K562 (cell line): Measurements from ENCODE around the gene NAPA. TPM values are rescaled to one million over a fixed set of nuclear protein-coding genes. Genes with fewer than 3 reads are reported as not detected.

Source experiments
- ATAC-seq: fragments of 200-7000 bp; cut with Tn5 transposase; 3 replicates; pipeline ENCODE4 v1.9.1; 2020; ENCODE audit warnings: moderate library complexity
- BruUV-seq: library from RNA; stranded (reverse); fragments of 400-500 nt; replicated peaks from 2 replicates; lab custom pipeline; 2021; lab: Mats Ljungman, UMichigan
- CTCF ChIA-PET: fragments of 300-600 bp; formaldehyde crosslinking; extraction: SDS; loops from one replicate; lab custom pipeline; 2021; ENCODE audit warnings: low intra/inter-chr PET ratio; lab: Yijun Ruan, JAX
- POLR2A ChIA-PET: fragments of 300-600, 350-650 bp; sonication (Branson Sonifier 250); formaldehyde crosslinking; extraction: SDS; loops from one replicate; lab custom pipeline; 2021; ENCODE audit warnings: antibody characterized with exemption, inconsistent platforms; lab: Yijun Ruan, JAX
- DNase-seq, 4 experiments: peaks; one replicate each; pipeline versions ENCODE4 v3.0.0 to v3.0.0-alpha.2; 2011 to 2018; ENCODE audit warnings: low spot score in 3 of 4, mixed read lengths in 3 of 4; ENCODE audit errors: extremely low read depth in 1 of 4
- FAIRE-seq: peaks from 2 replicates; lab custom pipeline; 2011; peaks lifted over from hg19 to GRCh38; lab: Jason Lieb, UNC
- H2AFZ ChIP-seq: 2 replicates; pipeline ENCODE4 v1.6.0; 2011; ENCODE audit warnings: low read depth, low read length, control low read depth, inconsistent platforms
- H3K27ac ChIP-seq: fragments of 200-600 bp; 3 replicates; pipeline ENCODE4 v1.8.0; 2011; ENCODE audit warnings: low read depth, mild to moderate bottlenecking, control low read depth, inconsistent platforms, low read length, moderate library complexity, mixed read lengths; ENCODE audit errors: extremely low read depth
- H3K27me3 ChIP-seq, 2 experiments: fragments of 300-600 bp in 1 of 2; 2 replicates in 1 of 2; 3 replicates in 1 of 2; pipeline versions ENCODE4 v1.6.0 to v1.8.0; 2011; ENCODE audit warnings: inconsistent platforms in 2 of 2, low read length in 2 of 2, mild to moderate bottlenecking in 1 of 2, mixed read lengths in 1 of 2, moderate library complexity in 1 of 2; ENCODE audit not compliant: control insufficient read depth in 2 of 2, insufficient read depth in 2 of 2
- H3K36me3 ChIP-seq: fragments of 300-600 bp; 3 replicates; pipeline ENCODE4 v1.8.0; 2011; ENCODE audit warnings: mild to moderate bottlenecking, low read length, inconsistent platforms; ENCODE audit not compliant: control insufficient read depth, insufficient read depth
- H3K4me1 ChIP-seq, 2 experiments: fragments of 200-600 bp in 1 of 2; replicated peaks in 1 of 2; 2 replicates in 1 of 2; 3 replicates in 1 of 2; pipeline versions ENCODE4 v1.5.1 to v1.8.0; 2011; ENCODE audit warnings: inconsistent platforms in 2 of 2, low read length in 2 of 2, mild to moderate bottlenecking in 1 of 2, mixed read lengths in 1 of 2, moderate library complexity in 1 of 2; ENCODE audit not compliant: control insufficient read depth in 2 of 2, insufficient read depth in 2 of 2
- H3K4me2 ChIP-seq: 2 replicates; pipeline ENCODE4 v1.6.1; 2011; ENCODE audit warnings: low read length, control low read depth, inconsistent platforms, mixed read lengths; ENCODE audit not compliant: insufficient read depth
- H3K4me3 ChIP-seq: fragments of 200-600 bp; sonication (generic), shearing (Covaris generic); 2 replicates; pipeline ENCODE4 v1.5.1; 2016; ENCODE audit warnings: control low read depth, inconsistent platforms
- H3K79me2 ChIP-seq: fragments of 200-600 bp; 3 replicates; pipeline ENCODE4 v1.8.0; 2011; ENCODE audit warnings: low read length, inconsistent platforms; ENCODE audit not compliant: control insufficient read depth, insufficient read depth
- H3K9ac ChIP-seq, 2 experiments: 2 replicates each; pipeline versions ENCODE4 v1.6.0 to v1.6.1; 2011; ENCODE audit warnings: low read depth in 2 of 2, low read length in 2 of 2, control low read depth in 1 of 2, inconsistent platforms in 1 of 2, mild to moderate bottlenecking in 1 of 2, mixed read lengths in 1 of 2; ENCODE audit not compliant: insufficient read depth in 1 of 2
- H3K9me1 ChIP-seq: one replicate; pipeline ENCODE4 v1.6.0; 2011; ENCODE audit warnings: inconsistent platforms, mild to moderate bottlenecking, low read length, moderate library complexity; ENCODE audit not compliant: control insufficient read depth, insufficient read depth
- H3K9me3 ChIP-seq: replicated peaks from 2 replicates; pipeline ENCODE4 v1.5.1; 2011; ENCODE audit warnings: low read depth, low read length, inconsistent platforms; ENCODE audit not compliant: control insufficient read depth, insufficient read depth
- H4K20me1 ChIP-seq: replicated peaks from 2 replicates; pipeline ENCODE4 v1.6.1; 2011; ENCODE audit warnings: low read length, inconsistent platforms, mixed read lengths; ENCODE audit not compliant: control insufficient read depth, insufficient read depth
- BHLHE40 ChIP-seq: IDR thresholded peaks from 2 replicates; pipeline ENCODE4 v1.6.1; 2011; ENCODE audit warnings: low read length, improper control_type of control experiment
- BRD9 ChIP-seq: fragments of 450-650 bp; IDR thresholded peaks from 2 replicates; pipeline ENCODE4 v1.6.1; 2018; ENCODE audit warnings: low read depth; ENCODE audit not compliant: partially characterized antibody
- CREB5 ChIP-seq: fragments of 250-450 bp; sonication (Bioruptor Pico); IDR thresholded peaks from 2 replicates; pipeline ENCODE4 v1.5.0; 2020; ENCODE audit warnings: mild to moderate bottlenecking
- ELK3 ChIP-seq: fragments of 450-650 bp; formaldehyde crosslinking; IDR thresholded peaks from 2 replicates; pipeline ENCODE4 v1.4.0; 2020; ENCODE audit warnings: mild to moderate bottlenecking
- MLLT1 ChIP-seq, 2 experiments: fragments of 450-650 bp; IDR thresholded peaks; 2 replicates each; pipeline ENCODE4 v1.6.1; 2016
- NRF1 ChIP-seq, 2 experiments: fragments of 450-650 bp; IDR thresholded peaks in 1 of 2; conservative IDR thresholded peaks in 1 of 2; 2 replicates each; pipeline ENCODE4 v1.6.1; 2014; ENCODE audit warnings: mild to moderate bottlenecking in 2 of 2
- PKNOX1 ChIP-seq: fragments of 450-650 bp; IDR thresholded peaks from 2 replicates; pipeline ENCODE4 v1.6.1; 2016
- RAD21 ChIP-seq, 2 experiments: fragments of 250-450 bp in 1 of 2; fragments of 450-650 bp in 1 of 2; sonication (Bioruptor Pico) in 1 of 2; formaldehyde crosslinking in 1 of 2; IDR thresholded peaks in 1 of 2; conservative IDR thresholded peaks in 1 of 2; 2 replicates each; pipeline versions ENCODE4 v1.4.0 to v1.8.0; 2020 to 2022; ENCODE audit warnings: mild to moderate bottlenecking in 2 of 2, moderate library complexity in 1 of 2
- SRSF3 ChIP-seq: fragments of 200-400 bp; formaldehyde crosslinking; IDR thresholded peaks from 2 replicates; pipeline ENCODE4 v1.6.1; 2016; ENCODE audit warnings: mild to moderate bottlenecking, low read length, moderate library complexity; ENCODE audit not compliant: insufficient read depth
- ZBTB26 ChIP-seq: fragments of 450-650 bp; formaldehyde crosslinking; IDR thresholded peaks from 2 replicates; pipeline ENCODE4 v1.4.0; 2022; ENCODE audit warnings: missing genetic modification characterization
- ZKSCAN1 ChIP-seq: fragments of 150-350 bp; IDR thresholded peaks from 2 replicates; pipeline ENCODE4 v1.6.1; 2016; ENCODE audit warnings: low read depth, low read length
- ZNF212 ChIP-seq: fragments of 450-650 bp; formaldehyde crosslinking; IDR thresholded peaks from 2 replicates; pipeline ENCODE4 v1.4.0; 2020; ENCODE audit warnings: mild to moderate bottlenecking
- ZNF217 ChIP-seq: sonication (generic); formaldehyde crosslinking; IDR thresholded peaks from 2 replicates; pipeline ENCODE4 v1.8.0; 2022; ENCODE audit warnings: mild to moderate bottlenecking, missing genetic modification reagents
- ZNF274 ChIP-seq: IDR thresholded peaks from 2 replicates; pipeline ENCODE4 v1.6.1; 2011; ENCODE audit warnings: low read depth, mild to moderate bottlenecking, low read length, moderate library complexity, borderline replicate concordance
- ZNF354B ChIP-seq: fragments of 250-450 bp; sonication (Bioruptor Pico); IDR thresholded peaks from 2 replicates; pipeline ENCODE4 v1.4.0; 2020
- ZNF444 ChIP-seq: fragments of 250-450 bp; sonication (Bioruptor Pico); IDR thresholded peaks from 2 replicates; pipeline ENCODE4 v1.4.0; 2020; ENCODE audit warnings: mild to moderate bottlenecking, moderate library complexity
- ZNF699 ChIP-seq: fragments of 250-450 bp; sonication (Bioruptor Pico); IDR thresholded peaks from 2 replicates; pipeline ENCODE4 v1.8.0; 2021; ENCODE audit warnings: mild to moderate bottlenecking, moderate library complexity; ENCODE audit not compliant: insufficient replicate concordance
- WGBS: fragments of 100-300 bp; shearing (Covaris generic); methylation state at CpG from one replicate; pipeline ENCODE4 v1.1.6; 2016; ENCODE audit warnings: low coverage, mixed read lengths; ENCODE audit not compliant: insufficient coverage; ENCODE audit errors: missing lambda C conversion rate; 5-methylcytosine and 5-hydroxymethylcytosine counted together
- in situ Hi-C: fragments of 300-500 bp; cut with MboI; formaldehyde crosslinking; loops from 4 replicates; pipeline ENCODE4 v1.15.0; 2018; ENCODE audit warnings: inconsistent platforms, mixed read lengths
- intact Hi-C: fragments of 100-400 bp; cut with micrococcal nuclease; formaldehyde crosslinking; loops from 2 replicates; pipeline ENCODE4 v1.14.2; 2022
- polyA plus RNA-seq, 8 experiments: library from polyadenylated mRNA; depleted of rRNA in 4 of 8; stranded (reverse) in 5 of 8; unstranded in 3 of 8; fragments of >200 nt; fragmentation: Nextera tagmentation in 2 of 8; fragmentation: Illumina TruSeq in 1 of 8; extraction: Ambion mirVana in 2 of 8; extraction: Trizol in 1 of 8; gene quantifications; 2 replicates each; pipeline versions ENCODE4 v1.2.1 to v1.2.3, GENCODE V29; 2011 to 2014; ENCODE audit warnings: inconsistent platforms in 1 of 8, missing spikeins in 1 of 8
- total RNA-seq, 7 experiments: library from RNA; depleted of rRNA in 6 of 7; stranded (reverse); fragments of >200 nt in 6 of 7; fragmentation: Illumina TruSeq in 2 of 7; extraction: Trizol in 2 of 7; gene quantifications; 2 replicates each; pipeline versions ENCODE4 v1.2.1 to v1.2.3, GENCODE V29; 2011 to 2021; ENCODE audit warnings: low replicate concordance in 1 of 7

NAPA gene
- total and polyA plus RNA-seq, 9 of the 15 experiments (the other 6 are each of a cell fraction or from before 2014, with no cell fraction given), result 5.4 to 98.6 (median 77.5) TPM

- Histone ChIP-seq H3K36me3 (peaks cover 55% of the 10 kb centered on the region; the same call in 2 of the 3 replicates), H3K79me2 (peaks cover 71% of the 10 kb centered on the region), H3K9ac (no peak overlapping the region), H3K9me3 (no peaks in the 10 kb centered on the region), H3K4me3 (no peak overlapping the region), H2AFZ (no peak overlapping the region), H3K4me2 (no peak overlapping the region), H3K27ac (no peak overlapping the region), H3K4me1 (peaks cover 16 to 44% of the 10 kb centered on the region in 2 experiments), H3K27me3 (no peaks in the 10 kb centered on the region), H4K20me1 (peaks cover 11% of the 10 kb centered on the region), H3K9me1 (no peaks in the 10 kb centered on the region)
- intact Hi-C loops (no loop called here), in situ Hi-C loops (no loop called here)
- no peak for FAIRE-seq
- TF ChIP-seq MLLT1 (IDR thresholded peaks at IDR 0.05) (no peak), ZNF354B (CRISPR knock-in tag) (no peak), ZNF699 (CRISPR knock-in tag) (no peak), NRF1 (conservative IDR thresholded peaks at IDR 0.05 in 1 of 2, IDR thresholded peaks at IDR 0.05 in 1 of 2) (no peak), ELK3 (CRISPR knock-in tag) (no peak), ZNF217 (CRISPR knock-in tag) (no peak), RAD21 (CRISPR knock-in tag; conservative IDR thresholded peaks at IDR 0.05 in 1 of 2, IDR thresholded peaks at IDR 0.05 in 1 of 2) (no peak), ZBTB26 (CRISPR knock-in tag) (no peak), SRSF3 (no peak), ZNF274 (no peak), ZNF444 (CRISPR knock-in tag) (no peak), ZNF212 (CRISPR knock-in tag) (no peak), BHLHE40 (no peak), CREB5 (no peak), BRD9 (no peak), PKNOX1 (no peak), ZKSCAN1 (no peak)
- ATAC-seq, result no peak
- 94% methylated on average over 4 of the region's 5 CpGs for WGBS
- CTCF ChIA-PET, result interaction anchor here (2.0 kb wide), 1 partner anchor 73 kb away, joined by 10 read pairs; no protein-coding TSS in a partner anchor
- DNase-seq, result no peak
- no TSS peak for BruUV-seq
- POLR2A ChIA-PET, result interaction anchor here (1.0 to 1.7 kb wide), 5 partner anchors 10 to 92 kb away, joined by 3 to 6 read pairs (median 4); partner anchors contain the start of gene KPTN
Measured at GRCh38 chr19:47508721-47509120, 6.1 kb downstream of the NAPA start.
